DMS 273 treated with DMSO at 0.1 percent for 48 hours (cell line): Measurements from ENCODE around the gene CR2.
A peak's percentile ranks its signal among the peaks of the same experiment; 100 is the strongest.
"Not testable (repeated sequence)": the region's sequence is repeated elsewhere in the genome, so short reads cannot be mapped to it uniquely, and the experiment has no call there.

ENCODE experiments used
- DNase-seq: peaks from one replicate; lab custom pipeline; 2025; lab: John Stamatoyannopoulos, UW

The CR2 gene

GRCh38 chr1:207444514-207445217 is 9.5 kb upstream of the CR2 start:
- DNase-seq, result no peak

- no peak for DNase-seq
Observed at GRCh38 chr1:207453710-207454045, 450 bp upstream of the CR2 start.

- DNase-seq, result no peak
Observed at GRCh38 chr1:207455183-207455754, 1.1 kb downstream of the CR2 start.

GRCh38 chr1:207458414-207458813 is 4.3 kb downstream of the CR2 start:
- DNase-seq, result no peak

GRCh38 chr1:207459008-207459407 is 4.9 kb downstream of the CR2 start:
- no peak for DNase-seq

- no peak for DNase-seq
Observed at GRCh38 chr1:207461649-207462048, 7.5 kb downstream of the CR2 start.

GRCh38 chr1:207462535-207462934 is 8.4 kb downstream of the CR2 start:
- DNase-seq, result no peak

- DNase-seq, result no peak
Observed at GRCh38 chr1:207463021-207463420, 8.9 kb downstream of the CR2 start.

GRCh38 chr1:207463571-207463970 is 9.4 kb downstream of the CR2 start:
- no peak for DNase-seq

- DNase-seq, result no peak
Observed at GRCh38 chr1:207470927-207471326, 16.8 kb downstream of the CR2 start.

- no peak for DNase-seq
Observed at GRCh38 chr1:207474210-207474609, 20.1 kb downstream of the CR2 start.

GRCh38 chr1:207486198-207486597 is 32.1 kb downstream of the CR2 start:
- DNase-seq, result no peak

GRCh38 chr1:207487636-207488035 is 33.5 kb downstream of the CR2 start:
- DNase-seq, result no peak

- no peak for DNase-seq
Observed at GRCh38 chr1:207493212-207493611, 39.1 kb downstream of the CR2 start.

GRCh38 chr1:207494171-207494570 is 40.0 kb downstream of the CR2 start:
- no peak for DNase-seq

- DNase-seq, result not testable (repeated sequence)
Observed at GRCh38 chr1:207495281-207495680, 41.2 kb downstream of the CR2 start.

- DNase-seq, result no peak
Observed at GRCh38 chr1:207495801-207496792, 42.0 kb downstream of the CR2 start, which contains the start of gene CR1. TSS of gene CR1 (plus strand) at chr1:207496157. CDS start at chr1:207496268, 111 bp downstream.

GRCh38 chr1:207497941-207498340 is 43.8 kb downstream of the CR2 start:
- no peak for DNase-seq

- DNase-seq, result peak; percentile 35
Observed at GRCh38 chr1:207499573-207499972, 45.4 kb downstream of the CR2 start.

- no peak for DNase-seq
Observed at GRCh38 chr1:207500306-207500705, 46.2 kb downstream of the CR2 start.

- no peak for DNase-seq
Observed at GRCh38 chr1:207501071-207501470, 46.9 kb downstream of the CR2 start.

- DNase-seq, result no peak
Observed at GRCh38 chr1:207502726-207503125, 48.6 kb downstream of the CR2 start.

GRCh38 chr1:207503950-207504349 is 49.8 kb downstream of the CR2 start:
- DNase-seq, result no peak
